Left lung (tissue), 10 donors: ENCODE measurements around the gene NDUFB6. TPM values are rescaled to one million over a fixed set of nuclear protein-coding genes. Genes with fewer than 3 reads are reported as not detected.
"Not testable (repeated sequence)": the region's sequence is repeated elsewhere in the genome, so short reads cannot be mapped to it uniquely, and the experiment has no call there.

Source experiments
- ATAC-seq: fragments of 200-7000 bp; cut with Tn5 transposase; one replicate; pipeline ENCODE4 v1.9.1; 2020; ENCODE audit warnings: moderate library complexity
- DNase-seq, 4 donors: peaks; one replicate each; pipeline ENCODE4 v3.0.0-alpha.2; 2013 to 2020
- H3K27ac ChIP-seq, 2 donors: fragments of 200-600 bp; sonication (generic) in 1 of 2; one replicate each; pipeline versions ENCODE4 v1.5.0 to v1.8.0; 2020 to 2021
- H3K27me3 ChIP-seq, 2 donors: fragments of 200-600 bp; sonication (generic) in 1 of 2; one replicate each; pipeline versions ENCODE4 v1.5.0 to v1.8.0; 2020 to 2021
- H3K36me3 ChIP-seq, 2 donors: fragments of 200-600 bp; sonication (generic) in 1 of 2; one replicate each; pipeline versions ENCODE4 v1.5.0 to v1.8.0; 2020 to 2021
- H3K4me1 ChIP-seq, 2 donors: fragments of 200-600 bp; one replicate each; pipeline ENCODE4 v1.8.0; 2021
- H3K4me3 ChIP-seq, 2 donors: fragments of 200-600 bp; sonication (generic) in 1 of 2; one replicate each; pipeline versions ENCODE4 v1.5.0 to v1.8.0; 2020 to 2021; ENCODE audit warnings: mild to moderate bottlenecking in 1 of 2
- H3K9me3 ChIP-seq, 2 donors: fragments of 200-600 bp; sonication (generic) in 1 of 2; one replicate each; pipeline versions ENCODE4 v1.5.0 to v1.8.0; 2020 to 2021
- intact Hi-C, 2 donors: fragments of 100-400 bp; cut with DNase I; formaldehyde crosslinking; loops; one replicate each; pipeline versions ENCODE4 v1.11.2 to v1.14.2; 2022
- polyA plus RNA-seq, 6 donors: library from polyadenylated mRNA; unstranded; fragments of 120-200 nt; gene quantifications; one replicate each; pipeline ENCODE4 v1.2.1, GENCODE V29; 2013; ENCODE audit not compliant: insufficient read length in 6 of 6
- total RNA-seq, 2 donors: library from RNA; stranded (reverse); fragmentation: NEBNext Ultra II Directional; extraction: Animal tissue kit (Norgen Biotek cat#: 25700); gene quantifications; one replicate each; pipeline ENCODE4 v1.2.1, GENCODE V29; 2021
- TF ChIP-seq, protein P1 (sequence below), 2 donors: fragments of 200-600 bp; sonication (generic) in 1 of 2; IDR thresholded peaks; one replicate each; pipeline versions ENCODE4 v1.5.0 to v1.8.0; 2021; ENCODE audit warnings: antibody characterized with exemption in 2 of 2
- donor health status: DM: no; HTN: yes; CAD: no.
- donor health status: DM: no; HTN: no; CAD: no.

Gene NDUFB6
- total and polyA plus RNA-seq, 8 donors = 44.1 to 61.0 (median 52.0) TPM

DNA sequence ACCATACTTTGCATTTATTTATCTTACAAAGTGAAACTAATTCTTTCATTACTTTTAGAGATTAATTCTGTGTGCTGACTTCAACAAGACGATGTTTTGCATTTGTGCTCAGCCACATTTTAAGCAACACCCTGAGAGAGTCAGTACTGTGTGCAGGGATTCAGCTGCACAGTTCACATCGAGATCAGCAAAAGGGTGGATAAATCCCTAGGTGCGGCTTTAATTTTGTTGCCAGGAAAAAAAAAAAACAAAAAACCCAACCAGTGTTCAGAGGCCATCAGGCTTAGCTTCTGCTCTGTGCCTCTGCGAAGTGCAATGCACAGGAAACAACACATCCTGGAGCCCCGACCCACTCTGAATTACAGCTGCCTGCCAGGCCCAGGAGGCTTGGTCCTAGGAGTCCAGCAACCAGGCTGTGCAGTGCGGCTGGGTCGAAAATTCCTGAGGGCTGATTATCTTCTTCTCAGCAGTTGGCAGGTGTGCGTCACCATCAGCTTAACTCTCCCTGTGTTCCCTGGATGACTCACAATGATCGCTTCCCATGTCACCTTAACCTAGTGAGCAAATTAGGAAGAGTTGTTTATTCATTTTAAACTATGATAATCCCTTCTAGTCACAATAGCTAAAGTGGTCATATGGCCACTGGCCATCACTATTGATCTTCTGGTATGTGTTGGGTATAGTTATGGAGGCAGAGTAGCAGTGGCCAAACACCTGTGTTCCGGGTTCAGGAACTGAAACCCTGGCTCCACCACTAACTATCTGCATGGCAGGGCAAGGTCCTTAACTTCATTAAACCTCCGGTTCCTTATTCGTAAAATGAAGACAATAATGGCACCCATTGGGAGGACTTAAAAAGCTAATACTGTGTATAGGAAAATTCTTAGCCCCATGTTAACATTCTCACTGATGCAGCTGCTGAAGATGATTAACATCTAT, 31.2 kb upstream of the NDUFB6 start:
- no peak for ATAC-seq
- Histone ChIP-seq H3K9me3 (no peaks in the 10 kb centered on the region), H3K4me1 (no peaks in the 10 kb centered on the region), H3K27ac (no peak overlapping the region), H3K36me3 (no peaks in the 10 kb centered on the region), H3K27me3 (no peaks in the 10 kb centered on the region), H3K4me3 (no peak overlapping the region)
- intact Hi-C loops = no loop called here
- TF ChIP-seq, protein P1, sequence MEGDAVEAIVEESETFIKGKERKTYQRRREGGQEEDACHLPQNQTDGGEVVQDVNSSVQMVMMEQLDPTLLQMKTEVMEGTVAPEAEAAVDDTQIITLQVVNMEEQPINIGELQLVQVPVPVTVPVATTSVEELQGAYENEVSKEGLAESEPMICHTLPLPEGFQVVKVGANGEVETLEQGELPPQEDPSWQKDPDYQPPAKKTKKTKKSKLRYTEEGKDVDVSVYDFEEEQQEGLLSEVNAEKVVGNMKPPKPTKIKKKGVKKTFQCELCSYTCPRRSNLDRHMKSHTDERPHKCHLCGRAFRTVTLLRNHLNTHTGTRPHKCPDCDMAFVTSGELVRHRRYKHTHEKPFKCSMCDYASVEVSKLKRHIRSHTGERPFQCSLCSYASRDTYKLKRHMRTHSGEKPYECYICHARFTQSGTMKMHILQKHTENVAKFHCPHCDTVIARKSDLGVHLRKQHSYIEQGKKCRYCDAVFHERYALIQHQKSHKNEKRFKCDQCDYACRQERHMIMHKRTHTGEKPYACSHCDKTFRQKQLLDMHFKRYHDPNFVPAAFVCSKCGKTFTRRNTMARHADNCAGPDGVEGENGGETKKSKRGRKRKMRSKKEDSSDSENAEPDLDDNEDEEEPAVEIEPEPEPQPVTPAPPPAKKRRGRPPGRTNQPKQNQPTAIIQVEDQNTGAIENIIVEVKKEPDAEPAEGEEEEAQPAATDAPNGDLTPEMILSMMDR (IDR thresholded peaks at IDR 0.05) = no peak
- no peak for DNase-seq

GRCh38 chr9:32599021-32599420, 26.1 kb upstream of the NDUFB6 start:
- H3K36me3 ChIP-seq, intact Hi-C loops, DNase-seq, H3K27me3 ChIP-seq, ATAC-seq, H3K4me1 ChIP-seq, H3K9me3 ChIP-seq, H3K4me3 ChIP-seq, H3K27ac ChIP-seq: not testable (repeated sequence)

- Histone ChIP-seq H3K4me1 (no peaks in the 10 kb centered on the region), H3K36me3 (no peaks in the 10 kb centered on the region), H3K4me3 (no peak overlapping the region), H3K27me3 (no peaks in the 10 kb centered on the region), H3K9me3 (no peaks in the 10 kb centered on the region), H3K27ac (no peak overlapping the region)
- TF ChIP-seq, protein P1 (IDR thresholded peaks at IDR 0.05) = no peak
- ATAC-seq (no peak), DNase-seq (no peak)
- intact Hi-C loops = no loop called here
Observed at GRCh38 chr9:32596936-32597335, 24.0 kb upstream of the NDUFB6 start.

DNA sequence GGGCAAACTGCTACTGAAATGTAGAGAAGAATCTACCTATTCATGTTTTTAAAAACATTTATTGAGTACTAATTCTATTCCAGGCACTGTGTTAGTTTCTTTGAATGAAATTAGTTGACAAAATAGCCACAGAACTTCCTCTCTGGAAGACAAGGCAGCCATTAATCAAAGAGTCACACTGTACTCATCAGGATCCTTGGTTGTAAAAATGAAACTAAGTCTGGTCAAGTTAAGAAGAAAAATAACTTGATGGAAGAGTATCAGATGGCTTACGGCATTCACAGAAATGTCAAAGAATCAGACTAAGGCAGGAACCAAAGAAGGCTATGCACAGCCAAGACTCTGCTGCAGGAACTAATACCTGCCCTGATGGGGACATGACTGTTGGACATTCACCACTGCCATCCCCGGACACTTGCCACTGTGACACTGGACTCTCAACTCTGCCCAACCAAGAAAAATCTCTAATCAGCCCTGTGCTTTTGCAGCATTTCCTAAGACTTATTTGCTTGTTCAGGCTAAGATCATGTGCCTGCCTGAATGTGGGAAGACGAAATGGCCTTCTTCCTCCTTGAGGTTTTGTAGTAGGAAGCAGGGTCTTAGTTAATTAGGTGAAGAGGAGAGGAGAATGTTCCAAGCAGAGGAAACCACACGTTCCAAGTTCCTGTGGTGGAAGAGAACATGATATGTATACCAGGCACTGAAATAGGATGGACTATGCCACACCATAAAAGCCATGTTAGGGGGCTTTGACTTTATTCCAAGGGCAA, 23.3 kb upstream of the NDUFB6 start:
- Histone ChIP-seq H3K4me3 (no peak overlapping the region), H3K27me3 (no peaks in the 10 kb centered on the region), H3K4me1 (no peaks in the 10 kb centered on the region), H3K27ac (no peak overlapping the region), H3K36me3 (no peaks in the 10 kb centered on the region), H3K9me3 (no peaks in the 10 kb centered on the region)
- intact Hi-C loops = no loop called here
- DNase-seq (no peak), ATAC-seq (no peak)
- TF ChIP-seq, protein P1 (IDR thresholded peaks at IDR 0.05) = no peak

DNA sequence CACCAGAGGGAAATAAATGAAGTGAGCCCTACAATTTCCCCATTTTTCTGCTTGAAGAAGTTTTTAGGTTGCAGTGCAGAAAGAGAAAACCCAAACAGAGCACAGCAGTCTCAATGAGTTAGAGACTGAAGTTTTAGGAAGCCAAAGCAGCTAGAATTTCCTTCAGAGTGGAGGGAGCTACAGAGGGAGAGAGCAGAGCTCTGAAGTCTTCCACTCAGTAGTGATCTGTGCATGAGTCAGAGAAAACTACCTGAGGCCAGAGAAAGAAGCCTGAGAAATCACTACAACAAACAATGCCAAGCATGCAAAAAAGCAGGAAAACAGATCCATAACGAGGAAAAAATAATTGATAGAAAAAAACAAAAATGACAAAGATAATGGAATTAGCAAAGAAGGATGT, 17.9 kb upstream of the NDUFB6 start:
- no peaks in the 10 kb centered on the region for H3K4me1 ChIP-seq
- H3K9me3 ChIP-seq = no peaks in the 10 kb centered on the region
- no peak for ATAC-seq
- no peak overlapping the region for H3K27ac ChIP-seq
- H3K36me3 ChIP-seq = no peaks in the 10 kb centered on the region
- intact Hi-C loops = no loop called here
- H3K27me3 ChIP-seq = peaks cover 0 to 9% of the 10 kb centered on the region in 2 donors
- no peak for DNase-seq
- no peak overlapping the region for H3K4me3 ChIP-seq
- TF ChIP-seq, protein P1 (IDR thresholded peaks at IDR 0.05) = no peak
